ENCODE measurements around the gene CFAP69.
"Not testable (repeated sequence)": the region's sequence is repeated elsewhere in the genome, so short reads cannot be mapped to it uniquely, and the experiment has no call there.

The CFAP69 gene

GRCh38 chr7:90233569-90233968 lies 11.4 kb upstream of the CFAP69 start:
- DNase-seq (ENCODE audit: low read depth), result no peak

DNA sequence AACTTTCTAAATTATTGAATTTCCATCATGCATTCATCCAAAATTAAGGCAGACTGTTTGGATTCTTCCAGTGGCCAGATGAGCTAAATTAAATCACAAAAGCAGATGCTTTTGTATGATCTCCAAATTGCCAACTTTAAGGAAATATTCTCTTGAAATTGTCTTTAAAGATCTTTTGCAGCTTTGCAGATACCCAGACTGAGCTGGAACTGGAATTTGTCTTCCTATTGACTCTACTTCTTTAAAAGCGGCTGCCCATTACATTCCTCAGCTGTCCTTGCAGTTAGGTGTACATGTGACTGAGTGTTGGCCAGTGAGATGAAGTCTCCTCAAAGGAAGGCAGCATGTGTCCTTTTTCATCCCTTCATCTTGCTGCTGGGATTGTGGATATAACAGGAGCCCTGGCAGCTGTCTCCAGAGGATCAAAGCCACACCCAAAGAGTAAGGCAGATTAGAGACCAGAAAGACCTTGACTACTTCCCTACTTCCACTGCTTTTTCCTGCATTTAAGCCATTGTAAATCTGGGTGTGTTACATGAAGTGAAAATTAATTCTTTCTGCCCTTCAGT lies 8.2 kb upstream of the CFAP69 start:
- no peak for DNase-seq (ENCODE audit: low read depth)

GRCh38 chr7:90238022-90238421 lies 7.0 kb upstream of the CFAP69 start:
- no peak for DNase-seq (ENCODE audit: low read depth)

- DNase-seq (ENCODE audit: low read depth), result no peak
Measured at GRCh38 chr7:90238583-90238982, 6.4 kb upstream of the CFAP69 start.

DNA sequence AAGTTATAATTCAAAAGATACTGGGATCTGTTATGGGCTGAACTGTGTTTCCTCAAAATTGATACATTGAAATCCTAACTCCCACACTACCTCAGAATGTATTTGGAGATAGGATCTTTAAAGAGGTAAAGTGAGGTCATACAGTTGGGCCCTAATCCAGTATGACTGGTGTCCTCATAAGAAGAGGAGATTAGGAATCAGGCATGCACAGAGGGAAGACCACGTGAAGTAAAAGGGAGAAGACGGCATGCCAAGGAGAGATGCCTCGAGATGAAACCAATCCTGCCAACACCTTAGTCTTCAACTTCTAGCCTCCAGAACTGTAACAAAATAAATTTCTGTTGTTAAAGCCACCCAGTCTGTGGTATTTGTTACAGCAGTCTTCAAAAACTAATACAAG lies 5.9 kb upstream of the CFAP69 start:
- no peak for DNase-seq (ENCODE audit: low read depth)

GRCh38 chr7:90239625-90240228 lies 5.2 kb upstream of the CFAP69 start:
- DNase-seq (ENCODE audit: low read depth), result no peak

- no peak for DNase-seq (ENCODE audit: low read depth)
Measured at GRCh38 chr7:90242369-90243168, 2.4 kb upstream of the CFAP69 start.

GRCh38 chr7:90243556-90243955 lies 1.4 kb upstream of the CFAP69 start:
- no peak for DNase-seq (ENCODE audit: low read depth)

- no peak for DNase-seq (ENCODE audit: low read depth)
Measured at GRCh38 chr7:90244565-90244908, 437 bp upstream of the CFAP69 start.

- DNase-seq (ENCODE audit: low read depth), result no peak
Measured at GRCh38 chr7:90246171-90246570, 1.2 kb downstream of the CFAP69 start.

DNA sequence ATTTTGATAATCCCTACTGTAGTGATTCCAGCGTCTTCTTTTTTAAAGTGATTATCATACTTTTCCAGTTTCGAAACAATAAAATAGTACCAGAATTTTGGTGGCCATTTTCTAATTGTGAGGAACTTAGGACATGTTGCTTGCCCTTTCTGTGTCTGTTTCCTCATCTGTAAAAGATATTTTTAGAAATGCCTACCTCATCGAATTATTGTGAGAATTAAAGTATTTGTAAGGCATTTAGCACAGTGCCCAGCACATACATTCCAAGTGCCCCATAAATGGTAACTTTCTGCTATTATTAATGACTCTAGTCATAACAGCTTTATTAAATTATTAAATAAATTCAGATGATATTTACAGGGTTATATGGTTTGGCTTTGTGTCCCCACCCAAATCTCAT lies 3.7 kb downstream of the CFAP69 start:
- DNase-seq (ENCODE audit: low read depth), result no peak

DNA sequence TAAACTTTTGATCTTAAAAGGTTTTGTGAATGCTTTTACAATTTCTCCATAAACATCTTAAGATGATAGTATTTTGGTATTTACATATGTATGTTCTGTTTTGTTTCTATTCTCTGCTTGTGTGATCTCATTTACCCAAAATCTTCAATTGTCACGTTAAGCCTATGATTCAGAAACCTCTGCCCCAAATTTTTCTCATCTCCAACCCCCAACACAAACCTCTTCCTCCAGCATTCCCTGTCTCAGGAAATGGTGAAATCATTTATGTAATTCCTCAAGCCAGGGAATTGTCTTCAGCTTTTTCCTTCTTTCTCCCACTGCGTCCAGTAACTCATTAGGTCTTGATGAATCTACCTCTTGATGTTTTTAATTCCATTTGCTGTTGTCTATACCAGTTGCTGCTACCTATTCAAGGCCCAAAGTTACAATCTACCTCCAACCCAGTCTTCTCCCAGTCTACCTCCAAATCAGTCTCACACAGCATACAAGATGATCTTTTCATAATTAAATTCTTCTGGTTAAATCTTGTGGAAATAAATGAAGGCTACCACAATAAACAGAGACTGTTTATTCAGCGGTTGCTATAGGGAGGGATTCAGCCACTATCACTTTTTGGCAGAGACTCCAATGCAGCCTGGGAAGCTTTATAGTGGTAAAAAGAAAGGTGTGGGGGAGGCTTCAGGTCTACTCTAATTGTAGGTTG lies 5.8 kb downstream of the CFAP69 start:
- no peak for DNase-seq (ENCODE audit: low read depth)

DNA sequence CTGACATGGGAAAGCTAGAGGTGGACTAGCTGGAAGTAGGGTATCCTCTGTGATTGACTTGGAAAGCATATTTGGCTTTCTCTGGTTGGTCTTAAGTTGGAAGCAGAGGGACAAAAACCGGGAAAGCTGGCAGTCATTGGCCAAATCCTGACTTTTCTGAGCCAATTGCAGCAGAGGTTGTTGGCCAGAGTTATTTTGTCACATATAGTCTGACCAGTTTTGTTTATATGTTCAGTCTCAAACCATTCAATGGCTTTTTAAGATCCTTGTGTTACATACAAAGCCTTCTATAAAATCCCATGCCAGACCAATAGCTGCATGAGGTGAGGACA lies 6.3 kb downstream of the CFAP69 start:
- DNase-seq (ENCODE audit: low read depth), result no peak

DNA sequence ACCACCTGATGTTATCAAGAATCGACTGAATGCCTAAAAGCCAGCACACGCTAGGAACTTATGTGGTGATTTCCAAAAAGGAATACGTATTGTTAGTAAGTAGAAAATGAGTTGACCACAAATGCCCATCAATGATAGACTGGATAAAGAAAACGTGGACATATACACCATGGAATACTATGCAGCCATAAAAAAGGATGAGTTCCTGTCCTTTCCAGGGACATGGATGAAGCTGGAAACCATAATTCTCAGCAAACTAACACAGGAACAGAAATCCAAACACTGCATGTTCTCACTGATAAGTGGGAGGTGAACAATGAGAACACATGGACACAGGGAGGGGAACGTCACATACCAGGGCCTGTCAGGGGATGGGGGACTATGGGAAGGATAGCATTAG lies 11.0 kb downstream of the CFAP69 start:
- not testable (repeated sequence) for DNase-seq (ENCODE audit: low read depth)

GRCh38 chr7:90256778-90257177 lies 11.8 kb downstream of the CFAP69 start:
- DNase-seq (ENCODE audit: low read depth), result no peak

GRCh38 chr7:90261441-90261840 lies 16.5 kb downstream of the CFAP69 start:
- no peak for DNase-seq (ENCODE audit: low read depth)

DNA sequence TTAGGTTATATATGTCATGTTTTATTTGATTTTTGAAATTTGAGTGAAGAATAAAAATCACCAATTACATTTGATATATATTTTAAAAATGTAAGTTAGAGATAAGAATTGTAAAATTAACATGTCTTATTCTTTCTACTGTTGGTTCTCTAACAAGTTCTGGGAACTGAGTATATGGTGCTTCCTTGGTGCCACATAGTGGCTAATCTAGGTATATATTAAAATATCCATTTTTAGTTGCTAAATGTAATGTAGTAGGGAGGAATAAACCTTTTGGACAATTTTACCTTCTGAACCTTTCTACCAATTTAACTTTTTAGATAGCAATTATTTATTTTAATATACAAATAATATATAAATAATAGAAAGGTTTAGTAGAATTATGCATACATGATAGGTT lies 17.5 kb downstream of the CFAP69 start:
- no peak for DNase-seq (ENCODE audit: low read depth)

GRCh38 chr7:90266808-90267207 lies 21.8 kb downstream of the CFAP69 start:
- no peak for DNase-seq (ENCODE audit: low read depth)

- DNase-seq (ENCODE audit: low read depth), result no peak
Measured at GRCh38 chr7:90267263-90267858, 22.4 kb downstream of the CFAP69 start.

- DNase-seq (ENCODE audit: low read depth), result no peak
Measured at GRCh38 chr7:90269163-90269562, 24.2 kb downstream of the CFAP69 start.

- no peak for DNase-seq (ENCODE audit: low read depth)
Measured at GRCh38 chr7:90270431-90271178, 25.6 kb downstream of the CFAP69 start.

GRCh38 chr7:90271753-90272152 lies 26.8 kb downstream of the CFAP69 start:
- DNase-seq (ENCODE audit: low read depth), result no peak
